Keratinocyte (primary cell): ENCODE measurements around the gene DHFR. TPM values are rescaled to one million over a fixed set of nuclear protein-coding genes. Genes with fewer than 3 reads are reported as not detected.

Experiments used
- DNase-seq: peaks from one replicate; pipeline ENCODE4 v3.0.0-alpha.2; 2011; ENCODE audit warnings: low read depth, missing footprints, low spot score
- FAIRE-seq: peaks from 2 replicates; lab custom pipeline; 2011; peaks lifted over from hg19 to GRCh38; lab: Jason Lieb, UNC
- H2AFZ ChIP-seq: 2 replicates; pipeline ENCODE4 v1.6.0; 2012; ENCODE audit warnings: low read length, control low read depth, inconsistent platforms; ENCODE audit not compliant: control insufficient read depth
- H3K27ac ChIP-seq: 2 replicates; pipeline ENCODE4 v1.5.1; 2011; ENCODE audit warnings: low read length; ENCODE audit not compliant: control insufficient read depth, insufficient read depth
- H3K27me3 ChIP-seq: 3 replicates; pipeline ENCODE4 v1.6.0; 2011; ENCODE audit warnings: low read length; ENCODE audit not compliant: control insufficient read depth, insufficient read depth; ENCODE audit errors: extremely low read depth
- H3K36me3 ChIP-seq, 2 experiments: 2 replicates in 1 of 2; 3 replicates in 1 of 2; pipeline ENCODE4 v1.5.1; 2011; ENCODE audit warnings: low read length in 2 of 2, mild to moderate bottlenecking in 1 of 2; ENCODE audit not compliant: control insufficient read depth in 2 of 2, insufficient read depth in 2 of 2; ENCODE audit errors: extremely low read depth in 1 of 2
- H3K4me1 ChIP-seq: 3 replicates; pipeline ENCODE4 v1.5.1; 2011; ENCODE audit warnings: low read length; ENCODE audit not compliant: control insufficient read depth, insufficient read depth; ENCODE audit errors: extremely low read depth
- H3K4me2 ChIP-seq: 3 replicates; pipeline ENCODE4 v1.6.0; 2011; ENCODE audit warnings: low read depth, low read length; ENCODE audit not compliant: control insufficient read depth, insufficient read depth; ENCODE audit errors: extremely low read depth
- H3K4me3 ChIP-seq, 3 experiments: fragments of 200-600 bp in 1 of 3; sonication (generic) in 1 of 3; 2 replicates in 2 of 3; 3 replicates in 1 of 3; pipeline ENCODE4 v1.5.1; 2011 to 2016; ENCODE audit warnings: low read length in 3 of 3, mild to moderate bottlenecking in 3 of 3, control low read depth in 2 of 3, inconsistent platforms in 1 of 3, low read depth in 1 of 3, mixed read lengths in 1 of 3, mixed run types in 1 of 3, moderate library complexity in 1 of 3; ENCODE audit not compliant: control insufficient read depth in 2 of 3, insufficient read depth in 2 of 3; ENCODE audit errors: extremely low read depth in 1 of 3
- H3K79me2 ChIP-seq: 2 replicates; pipeline ENCODE4 v1.6.0; 2012; ENCODE audit warnings: low read length; ENCODE audit not compliant: control insufficient read depth, insufficient read depth
- H3K9ac ChIP-seq: 3 replicates; pipeline ENCODE4 v1.6.0; 2011; ENCODE audit warnings: low read length; ENCODE audit not compliant: control insufficient read depth, insufficient read depth; ENCODE audit errors: extremely low read depth
- H3K9me1 ChIP-seq: 3 replicates; pipeline ENCODE4 v1.6.0; 2011; ENCODE audit warnings: low read length; ENCODE audit not compliant: control insufficient read depth, insufficient read depth; ENCODE audit errors: extremely low read depth
- H3K9me3 ChIP-seq: 2 replicates; pipeline ENCODE4 v1.5.1; 2012; ENCODE audit warnings: low read depth, low read length; ENCODE audit not compliant: control insufficient read depth
- H4K20me1 ChIP-seq: 3 replicates; pipeline ENCODE4 v1.6.0; 2011; ENCODE audit warnings: low read length; ENCODE audit not compliant: control insufficient read depth, insufficient read depth; ENCODE audit errors: extremely low read depth
- EZH2 ChIP-seq: IDR thresholded peaks from one replicate; pipeline ENCODE4 v1.6.1; 2012; ENCODE audit warnings: inconsistent platforms, mild to moderate bottlenecking, low read length, moderate library complexity
- dilution Hi-C: fragments of 300-500 bp; cut with MboI; formaldehyde crosslinking; loops from one replicate; pipeline ENCODE4 v1.7.0; 2020; ENCODE audit warnings: low sequenced_read_pairs; ENCODE audit not compliant: extremely low pct_ligation_motif_present
- polyA plus RNA-seq, 5 experiments: library from polyadenylated mRNA; depleted of rRNA in 3 of 5; stranded (reverse) in 3 of 5; stranded (forward) in 1 of 5; unstranded in 1 of 5; fragments of >200 nt; gene quantifications; 1 replicate in 1 of 5; 2 replicates in 3 of 5; 3 replicates in 1 of 5; pipeline versions ENCODE4 v1.2.1 to v1.2.3, GENCODE V29; 2011 to 2012; ENCODE audit warnings: missing spikeins in 2 of 5, low read depth in 1 of 5, low replicate concordance in 1 of 5
- TF ChIP-seq, protein P1 (sequence below), 3 experiments: IDR thresholded peaks in 1 of 3; conservative IDR thresholded peaks in 1 of 3; optimal IDR thresholded peaks in 1 of 3; 2 replicates in 2 of 3; 3 replicates in 1 of 3; pipeline versions ENCODE3 to v1.5.1; 2011; ENCODE audit warnings: low read length in 3 of 3, mild to moderate bottlenecking in 3 of 3, moderate library complexity in 2 of 3, control low read depth in 1 of 3, inconsistent platforms in 1 of 3; ENCODE audit not compliant: insufficient read depth in 2 of 3; ENCODE audit errors: extremely low read depth in 1 of 3

Gene DHFR
- polyA plus RNA-seq, 1 donor (not counting 4 experiments of a cell fraction or from before 2014, with no cell fraction given) = 19.7 TPM

DNA sequence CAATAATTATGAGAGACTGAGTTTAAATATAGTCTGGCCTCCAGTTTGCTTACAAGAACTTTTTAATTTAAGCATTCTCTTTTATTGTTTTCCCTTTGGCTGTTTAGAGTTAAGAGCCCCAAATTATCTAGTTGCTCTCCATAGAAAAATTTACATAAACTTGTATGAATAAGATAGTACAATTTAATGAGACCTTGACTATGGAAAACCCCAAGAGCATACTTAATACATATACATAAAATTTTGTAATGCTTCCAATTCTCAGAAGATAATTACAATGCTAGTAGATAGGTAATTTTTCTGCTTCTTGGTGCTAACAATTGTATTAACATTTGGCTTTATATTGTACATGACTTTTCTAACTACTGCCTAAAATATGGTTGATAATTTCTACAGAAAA, 20.6 kb downstream of the DHFR start:
- H4K20me1 ChIP-seq = no peaks in the 10 kb centered on the region
- TF ChIP-seq, protein P1, sequence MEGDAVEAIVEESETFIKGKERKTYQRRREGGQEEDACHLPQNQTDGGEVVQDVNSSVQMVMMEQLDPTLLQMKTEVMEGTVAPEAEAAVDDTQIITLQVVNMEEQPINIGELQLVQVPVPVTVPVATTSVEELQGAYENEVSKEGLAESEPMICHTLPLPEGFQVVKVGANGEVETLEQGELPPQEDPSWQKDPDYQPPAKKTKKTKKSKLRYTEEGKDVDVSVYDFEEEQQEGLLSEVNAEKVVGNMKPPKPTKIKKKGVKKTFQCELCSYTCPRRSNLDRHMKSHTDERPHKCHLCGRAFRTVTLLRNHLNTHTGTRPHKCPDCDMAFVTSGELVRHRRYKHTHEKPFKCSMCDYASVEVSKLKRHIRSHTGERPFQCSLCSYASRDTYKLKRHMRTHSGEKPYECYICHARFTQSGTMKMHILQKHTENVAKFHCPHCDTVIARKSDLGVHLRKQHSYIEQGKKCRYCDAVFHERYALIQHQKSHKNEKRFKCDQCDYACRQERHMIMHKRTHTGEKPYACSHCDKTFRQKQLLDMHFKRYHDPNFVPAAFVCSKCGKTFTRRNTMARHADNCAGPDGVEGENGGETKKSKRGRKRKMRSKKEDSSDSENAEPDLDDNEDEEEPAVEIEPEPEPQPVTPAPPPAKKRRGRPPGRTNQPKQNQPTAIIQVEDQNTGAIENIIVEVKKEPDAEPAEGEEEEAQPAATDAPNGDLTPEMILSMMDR (optimal IDR thresholded peaks at IDR 0.05 in 1 of 3, IDR thresholded peaks at IDR 0.05 in 1 of 3, conservative IDR thresholded peaks at IDR 0.05 in 1 of 3; ENCODE audit: extremely low read depth in 1 of 3, insufficient read depth in 2 of 3, low read length in 3 of 3) = no peak
- no peak for TF ChIP-seq EZH2
- H3K27ac ChIP-seq = no peak overlapping the region
- no peak overlapping the region for H3K4me3 ChIP-seq
- no peak overlapping the region for H2AFZ ChIP-seq
- no peak for DNase-seq
- no peaks in the 10 kb centered on the region for H3K9me1 ChIP-seq
- no peaks in the 10 kb centered on the region for H3K4me1 ChIP-seq
- H3K9me3 ChIP-seq = no peaks in the 10 kb centered on the region
- H3K4me2 ChIP-seq = no peak overlapping the region
- peaks cover 0 to 10% of the 10 kb centered on the region in 2 experiments for H3K36me3 ChIP-seq
- dilution Hi-C loops = no loop called here
- no peaks in the 10 kb centered on the region for H3K79me2 ChIP-seq
- H3K27me3 ChIP-seq = no peaks in the 10 kb centered on the region
- FAIRE-seq = no peak
- H3K9ac ChIP-seq = no peak overlapping the region

DNA sequence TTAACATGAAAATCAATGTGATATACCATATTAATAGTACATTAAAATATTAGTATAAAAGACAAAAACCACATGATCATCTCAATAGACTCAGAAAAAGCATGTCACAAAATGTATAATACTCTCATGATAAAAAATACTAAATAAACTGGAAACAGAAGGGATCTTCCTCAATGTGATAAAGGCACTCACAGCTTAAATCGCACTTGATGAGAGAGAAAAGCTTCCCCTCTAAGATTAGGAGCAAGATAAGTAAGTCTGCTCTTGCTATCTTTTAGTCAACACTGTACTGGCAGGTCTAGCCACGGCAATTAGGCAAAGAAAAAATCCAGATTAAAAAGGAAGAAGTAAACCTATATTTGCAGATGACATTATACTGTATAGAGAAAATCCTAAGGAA, 22.1 kb downstream of the DHFR start:
- Histone ChIP-seq H3K36me3 (peaks cover 0 to 10% of the 10 kb centered on the region in 2 experiments), H3K4me2 (no peak overlapping the region), H3K27ac (no peak overlapping the region), H3K4me3 (no peak overlapping the region), H3K9me1 (no peaks in the 10 kb centered on the region), H3K79me2 (no peaks in the 10 kb centered on the region), H3K9me3 (no peaks in the 10 kb centered on the region), H3K9ac (no peak overlapping the region), H3K27me3 (no peaks in the 10 kb centered on the region), H3K4me1 (no peaks in the 10 kb centered on the region), H2AFZ (no peak overlapping the region), H4K20me1 (no peaks in the 10 kb centered on the region)
- no peak for FAIRE-seq
- DNase-seq = no peak
- no peak for TF ChIP-seq EZH2
- TF ChIP-seq, protein P1 (optimal IDR thresholded peaks at IDR 0.05 in 1 of 3, IDR thresholded peaks at IDR 0.05 in 1 of 3, conservative IDR thresholded peaks at IDR 0.05 in 1 of 3; ENCODE audit: extremely low read depth in 1 of 3, insufficient read depth in 2 of 3, low read length in 3 of 3) = no peak
- dilution Hi-C loops = no loop called here
